ENCODE measurements around the gene NDUFV2. TPM values are rescaled to one million over a fixed set of nuclear protein-coding genes. Genes with fewer than 3 reads are reported as not detected.

Gene NDUFV2
- polyA plus RNA-seq, 1 experiment = 207 TPM

DNA sequence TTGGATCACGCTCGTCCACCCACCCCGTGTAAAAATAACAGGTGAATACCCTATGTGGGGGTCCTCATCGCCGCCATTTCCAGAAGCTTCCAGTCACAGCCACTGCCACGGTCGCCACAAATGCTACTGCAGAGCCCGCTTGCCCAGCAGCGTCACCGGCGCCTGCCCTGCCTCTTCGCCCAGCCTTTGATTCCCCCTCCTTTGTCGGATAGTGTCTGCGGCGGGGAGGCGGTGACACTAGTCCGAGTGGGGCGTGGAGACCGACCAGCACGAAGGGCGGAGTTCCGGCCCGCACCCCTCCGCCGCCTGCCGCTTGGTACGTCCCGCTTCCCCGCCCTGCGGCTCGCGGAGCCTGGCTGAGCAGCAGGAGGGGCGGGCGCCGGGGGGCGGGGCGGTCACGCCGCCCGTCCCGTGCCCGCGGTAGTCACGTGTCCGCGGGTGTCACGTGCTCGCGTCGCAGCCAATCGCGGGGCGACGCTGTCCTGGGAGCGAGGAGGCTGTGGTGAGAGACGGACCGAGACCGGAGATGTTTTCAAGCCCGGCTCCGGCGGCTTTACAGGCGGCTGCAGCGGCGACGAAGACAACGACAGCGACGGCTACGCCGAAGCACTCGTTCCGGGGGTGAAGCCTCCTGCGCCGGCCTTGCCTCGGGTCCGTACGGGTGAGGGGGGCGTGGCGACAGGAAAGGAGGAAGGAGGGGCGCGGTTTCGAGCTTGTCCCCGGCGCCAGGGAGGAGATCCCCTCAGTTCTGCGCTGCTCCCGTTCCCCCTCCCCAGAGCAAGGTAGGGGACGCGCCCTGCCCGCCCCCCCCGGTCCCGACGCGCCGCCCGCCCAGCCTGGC lies 34.0 kb downstream of the NDUFV2 start, which contains the start of gene ANKRD12:
ANKRD12 (plus strand) TSS at position 467 of the 841 bp plus-strand sequence. CDS start 45,652 bp downstream, outside the sequence.
- TF ChIP-seq, protein P1, sequence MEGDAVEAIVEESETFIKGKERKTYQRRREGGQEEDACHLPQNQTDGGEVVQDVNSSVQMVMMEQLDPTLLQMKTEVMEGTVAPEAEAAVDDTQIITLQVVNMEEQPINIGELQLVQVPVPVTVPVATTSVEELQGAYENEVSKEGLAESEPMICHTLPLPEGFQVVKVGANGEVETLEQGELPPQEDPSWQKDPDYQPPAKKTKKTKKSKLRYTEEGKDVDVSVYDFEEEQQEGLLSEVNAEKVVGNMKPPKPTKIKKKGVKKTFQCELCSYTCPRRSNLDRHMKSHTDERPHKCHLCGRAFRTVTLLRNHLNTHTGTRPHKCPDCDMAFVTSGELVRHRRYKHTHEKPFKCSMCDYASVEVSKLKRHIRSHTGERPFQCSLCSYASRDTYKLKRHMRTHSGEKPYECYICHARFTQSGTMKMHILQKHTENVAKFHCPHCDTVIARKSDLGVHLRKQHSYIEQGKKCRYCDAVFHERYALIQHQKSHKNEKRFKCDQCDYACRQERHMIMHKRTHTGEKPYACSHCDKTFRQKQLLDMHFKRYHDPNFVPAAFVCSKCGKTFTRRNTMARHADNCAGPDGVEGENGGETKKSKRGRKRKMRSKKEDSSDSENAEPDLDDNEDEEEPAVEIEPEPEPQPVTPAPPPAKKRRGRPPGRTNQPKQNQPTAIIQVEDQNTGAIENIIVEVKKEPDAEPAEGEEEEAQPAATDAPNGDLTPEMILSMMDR (IDR thresholded peaks at IDR 0.05; ENCODE audit: low read depth, low read length) = no peak
- Histone ChIP-seq H3K4me3 (ENCODE audit: low read depth, low read length) (peak within 1 kb of the TSS; percentile 80), H3K27me3 (ENCODE audit: control insufficient read depth, insufficient read depth, low read length) (no peaks in the 10 kb centered on the region), H3K9me3 (ENCODE audit: control insufficient read depth, insufficient read depth, low read length) (no peaks in the 10 kb centered on the region), H3K27ac (ENCODE audit: low read depth, low read length) (peak within 1 kb of the TSS; percentile 98)
- peak; percentile 94 for DNase-seq (ENCODE audit: low read depth, low spot score)
- ChIA-PET CTCF (interaction anchor here (0.6 kb wide), 1 partner anchor 440 kb away, joined by 4 read pairs; no protein-coding TSS in a partner anchor), POLR2A (interaction anchor here (0.6 to 2.2 kb wide), 9 partner anchors 19 to 212 kb away, joined by 3 to 11 read pairs (median 4); no protein-coding TSS in a partner anchor)

DNA sequence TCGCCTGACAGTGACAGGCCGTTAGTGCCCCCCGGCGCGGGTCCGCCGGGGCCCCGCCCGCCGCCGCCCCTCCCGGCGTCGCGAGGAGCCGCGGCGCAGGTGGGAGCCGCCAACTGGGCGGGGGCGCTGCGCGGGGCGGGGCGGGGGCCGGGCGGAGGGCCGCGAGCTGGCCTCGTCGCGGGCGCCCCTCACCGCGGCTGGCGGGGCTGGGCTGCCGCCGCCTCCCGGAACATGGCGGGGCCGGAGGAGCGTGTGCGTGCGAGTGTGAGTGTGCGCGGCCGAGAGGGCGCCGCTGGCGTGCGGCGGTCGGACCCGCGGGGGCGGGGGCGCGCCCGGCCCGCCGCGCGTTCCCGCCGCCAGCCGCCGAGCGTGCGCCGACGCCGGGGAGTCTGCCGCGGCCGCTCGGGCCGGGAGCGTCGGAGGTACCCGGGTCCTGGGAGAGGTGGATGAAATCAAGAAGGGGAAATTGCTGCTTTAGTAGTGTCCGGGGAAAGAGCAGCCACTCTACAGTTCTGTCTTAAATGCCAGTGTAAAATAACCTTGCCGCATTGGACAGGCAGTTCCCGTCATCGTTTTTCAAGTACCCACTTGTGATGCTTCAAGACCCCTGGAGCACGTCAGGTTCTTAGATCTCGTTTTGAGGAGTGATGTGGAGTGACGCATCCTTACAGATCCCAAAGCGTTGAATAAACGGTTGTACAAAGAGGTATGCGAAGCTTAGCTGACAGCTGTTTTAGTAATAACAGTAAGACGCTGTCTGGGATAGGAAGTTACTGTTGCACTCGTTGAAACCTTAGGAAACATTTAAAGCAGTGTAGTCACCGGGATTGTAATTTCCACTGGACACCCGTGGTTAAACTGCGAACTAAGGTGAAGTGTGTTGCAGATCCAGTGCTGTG lies 34.9 kb downstream of the NDUFV2 start:
- Histone ChIP-seq H3K4me3 (ENCODE audit: low read depth, low read length) (peak overlapping the region; percentile 80), H3K27me3 (ENCODE audit: control insufficient read depth, insufficient read depth, low read length) (no peaks in the 10 kb centered on the region), H3K27ac (ENCODE audit: low read depth, low read length) (peak overlapping the region; percentile 98), H3K9me3 (ENCODE audit: control insufficient read depth, insufficient read depth, low read length) (no peaks in the 10 kb centered on the region)
- POLR2A ChIA-PET = interaction anchor here (0.7 to 2.2 kb wide), 9 partner anchors 9 to 211 kb away, joined by 3 to 11 read pairs (median 4); partner anchors contain the start of gene TWSG1
- peak; percentile 82 for DNase-seq (ENCODE audit: low read depth, low spot score)
- CTCF ChIA-PET = no interaction called here
- TF ChIP-seq, protein P1 (IDR thresholded peaks at IDR 0.05; ENCODE audit: low read depth, low read length) = no peak

DNA sequence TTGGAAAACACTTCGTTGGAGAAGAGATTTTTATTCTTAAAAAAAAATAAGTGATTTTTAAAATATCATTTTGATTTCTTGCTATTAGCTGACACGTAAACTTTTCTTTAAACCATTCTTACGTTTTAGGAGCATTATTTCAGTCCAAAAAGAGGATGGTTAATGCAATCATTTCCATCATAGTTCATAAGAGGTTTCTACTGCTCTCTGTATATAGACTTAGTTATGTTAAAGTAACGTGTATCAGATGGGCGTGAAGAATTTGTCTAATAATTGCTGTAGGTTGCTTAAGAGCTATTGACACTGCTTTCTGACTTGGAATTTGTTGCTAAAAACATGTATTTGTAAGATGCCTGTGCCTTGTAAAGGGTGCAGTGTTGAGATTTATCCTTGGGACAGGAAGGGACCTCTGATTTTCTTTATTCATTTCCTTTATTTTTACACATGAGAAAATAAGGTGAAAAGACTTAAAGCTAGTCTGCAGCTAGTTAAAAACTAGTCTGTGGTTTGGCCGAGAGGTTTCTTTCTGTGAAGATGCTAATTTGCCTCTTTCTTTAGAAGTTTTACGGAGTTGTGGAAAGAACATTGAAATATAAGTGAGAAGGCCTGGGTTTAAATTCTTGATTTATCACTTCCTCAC lies 37.0 kb downstream of the NDUFV2 start:
- ChIA-PET CTCF (no interaction called here), POLR2A (interaction anchor here (0.7 kb wide), 1 partner anchor 46 kb away, joined by 7 read pairs; no protein-coding TSS in a partner anchor)
- Histone ChIP-seq H3K4me3 (ENCODE audit: low read depth, low read length) (no peak overlapping the region), H3K27me3 (ENCODE audit: control insufficient read depth, insufficient read depth, low read length) (no peaks in the 10 kb centered on the region), H3K27ac (ENCODE audit: low read depth, low read length) (no peak overlapping the region), H3K9me3 (ENCODE audit: control insufficient read depth, insufficient read depth, low read length) (no peaks in the 10 kb centered on the region)
- DNase-seq (ENCODE audit: low read depth, low spot score) = no peak
- TF ChIP-seq, protein P1 (IDR thresholded peaks at IDR 0.05; ENCODE audit: low read depth, low read length) = no peak

DNA sequence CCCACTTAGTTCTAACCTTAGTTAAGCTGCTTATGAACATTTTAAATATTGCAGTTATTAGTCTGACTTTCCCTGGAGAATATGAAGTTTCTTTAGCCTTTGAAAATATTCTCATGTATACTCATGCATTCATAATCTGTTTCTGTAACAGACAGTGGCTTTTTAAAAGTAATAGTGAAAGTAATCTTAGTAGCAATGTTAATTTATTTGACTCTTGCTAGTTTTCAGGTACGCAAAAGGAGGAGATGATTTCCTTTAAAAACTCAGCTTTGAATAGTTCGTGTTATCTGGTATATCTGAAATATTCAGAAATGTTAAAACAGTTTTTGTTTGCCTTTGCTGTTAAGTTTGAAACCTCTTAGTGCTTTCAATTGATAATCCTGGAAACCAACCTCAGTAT lies 37.9 kb downstream of the NDUFV2 start:
- H3K9me3 ChIP-seq (ENCODE audit: control insufficient read depth, insufficient read depth, low read length) = no peaks in the 10 kb centered on the region
- ChIA-PET CTCF (interaction anchor here (1.0 kb wide), 1 partner anchor 67 kb away, joined by 3 read pairs; no protein-coding TSS in a partner anchor), POLR2A (interaction anchor here (0.6 to 0.7 kb wide), 2 partner anchors 46 to 340 kb away, joined by 5 to 7 read pairs; no protein-coding TSS in a partner anchor)
- TF ChIP-seq, protein P1 (IDR thresholded peaks at IDR 0.05; ENCODE audit: low read depth, low read length) = no peak
- DNase-seq (ENCODE audit: low read depth, low spot score) = no peak
- no peak overlapping the region for H3K27ac ChIP-seq (ENCODE audit: low read depth, low read length)
- H3K27me3 ChIP-seq (ENCODE audit: control insufficient read depth, insufficient read depth, low read length) = no peaks in the 10 kb centered on the region
- H3K4me3 ChIP-seq (ENCODE audit: low read depth, low read length) = no peak overlapping the region

All from AG04450 (cell line).